NCI-H2171 treated with DMSO at 0.1 percent for 48 hours (cell line): ENCODE data around the gene C13orf46.
"Not testable (repeated sequence)": the region's sequence is repeated elsewhere in the genome, so short reads cannot be mapped to it uniquely, and the experiment has no call there.

Experiments
- DNase-seq: peaks from one replicate; lab custom pipeline; 2025; lab: John Stamatoyannopoulos, UW

The C13orf46 gene

DNA sequence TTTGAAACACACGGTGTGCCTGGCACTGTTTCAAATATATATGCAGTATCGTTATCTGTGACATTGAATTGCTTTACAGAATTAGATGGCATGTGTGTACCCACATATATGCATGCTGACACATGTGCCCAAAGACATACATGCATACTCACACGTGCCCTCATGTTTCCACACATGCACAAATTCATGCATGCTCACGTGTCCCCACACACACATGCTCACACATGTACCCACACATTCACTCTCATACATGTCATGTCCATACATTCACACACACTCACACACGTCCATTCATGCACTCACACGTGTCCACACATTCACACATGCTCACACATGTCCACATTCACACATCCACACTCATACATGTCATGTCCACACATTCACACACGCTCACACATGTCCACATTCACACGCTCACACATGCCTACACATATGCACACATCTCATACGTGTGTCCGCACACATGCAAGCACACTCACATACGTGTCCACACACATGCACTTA lies 17.9 kb upstream of the C13orf46 start:
- DNase-seq, result no peak

DNA sequence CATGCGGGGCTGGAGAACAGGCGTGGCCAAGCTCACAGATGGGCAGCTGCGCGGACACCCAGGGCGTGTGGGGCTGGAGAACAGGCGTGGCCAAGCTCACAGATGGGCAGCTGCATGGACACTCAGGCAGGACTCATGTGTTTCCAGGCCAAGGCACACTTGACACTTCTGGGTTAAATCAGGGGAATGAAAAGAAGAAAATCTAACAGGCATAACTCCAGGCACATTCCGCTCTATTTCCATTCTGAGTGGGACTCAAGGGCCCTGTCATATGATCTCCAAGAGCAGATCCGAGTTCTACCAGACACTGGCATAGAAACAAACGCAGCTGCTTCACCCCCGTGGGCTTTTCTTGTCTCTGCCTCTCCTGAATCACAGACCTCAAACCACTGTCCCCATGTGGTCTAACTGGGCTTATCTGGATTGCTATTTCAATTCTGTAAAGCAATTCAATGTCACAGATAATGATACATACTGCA lies 17.4 kb upstream of the C13orf46 start:
- peak; percentile 75 for DNase-seq

DNA sequence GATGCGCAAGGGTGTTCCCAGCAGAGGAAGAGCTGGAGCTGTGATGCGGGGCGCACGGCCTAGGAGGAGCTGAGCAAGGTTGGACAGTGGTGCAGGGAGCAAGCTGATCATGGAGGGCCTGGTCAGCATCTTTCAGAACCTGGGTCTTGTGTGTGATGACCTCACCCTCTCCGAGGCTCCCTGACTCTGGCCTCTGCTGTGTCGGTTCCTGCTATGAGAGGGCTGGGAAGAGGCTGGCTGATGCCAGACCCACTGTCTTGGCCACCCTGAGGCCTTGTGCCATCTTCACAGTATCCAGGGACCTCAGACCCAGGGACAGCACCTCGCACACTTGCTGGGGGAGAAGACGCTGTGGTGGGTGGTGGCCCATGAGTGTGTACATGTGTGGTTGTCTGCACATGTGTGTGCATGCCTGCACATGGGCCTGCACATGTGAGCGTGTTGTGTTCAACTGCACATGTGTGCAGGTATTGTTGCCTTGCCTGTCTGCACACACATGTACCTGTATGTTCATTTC lies 16.5 kb upstream of the C13orf46 start:
- no peak for DNase-seq

DNA sequence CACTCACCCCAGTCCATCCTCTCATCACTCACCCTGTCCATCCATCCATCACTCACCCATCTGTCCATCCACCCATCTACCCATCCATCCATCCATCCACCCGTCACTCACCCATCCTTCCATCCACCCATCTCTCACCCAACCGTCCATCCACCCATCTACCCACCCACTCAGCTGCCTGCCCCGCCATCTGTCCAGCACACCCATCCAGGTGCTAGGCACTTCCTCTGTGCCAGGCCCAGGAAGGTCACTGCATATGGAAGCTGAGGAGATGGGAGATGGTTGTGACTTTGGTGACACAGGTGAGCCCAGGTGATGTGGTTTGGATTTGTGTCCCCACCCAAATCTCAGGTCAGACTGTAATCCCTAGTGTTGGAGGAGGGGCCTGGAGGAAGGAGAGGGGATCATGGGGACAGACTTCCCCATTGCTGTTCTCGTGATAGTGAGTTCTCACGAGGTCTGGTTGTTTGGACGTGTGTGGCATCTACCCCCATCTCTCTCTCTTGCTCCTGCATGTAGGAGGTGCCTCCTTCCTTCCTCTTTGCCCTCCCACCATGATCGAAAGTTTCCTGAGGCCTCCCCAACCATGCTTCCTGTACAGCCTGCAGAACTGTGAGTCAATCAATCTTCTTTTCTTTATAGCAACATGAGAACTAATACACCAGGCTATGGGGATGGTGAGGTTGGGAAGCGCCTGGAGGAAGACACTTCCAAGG lies 15.9 kb upstream of the C13orf46 start:
- no peak for DNase-seq

- DNase-seq, result not testable (repeated sequence)
Observed at GRCh38 chr13:113988859-113989258, 15.0 kb upstream of the C13orf46 start.

GRCh38 chr13:113982296-113982661 lies 8.4 kb upstream of the C13orf46 start:
- no peak for DNase-seq

GRCh38 chr13:113981611-113982295 lies 7.9 kb upstream of the C13orf46 start:
- no peak for DNase-seq

GRCh38 chr13:113981194-113981605 lies 7.3 kb upstream of the C13orf46 start:
- DNase-seq, result peak; percentile 91

GRCh38 chr13:113980489-113981064 lies 6.7 kb upstream of the C13orf46 start:
- no peak for DNase-seq

GRCh38 chr13:113979791-113980471 lies 6.1 kb upstream of the C13orf46 start:
- DNase-seq, result no peak

DNA sequence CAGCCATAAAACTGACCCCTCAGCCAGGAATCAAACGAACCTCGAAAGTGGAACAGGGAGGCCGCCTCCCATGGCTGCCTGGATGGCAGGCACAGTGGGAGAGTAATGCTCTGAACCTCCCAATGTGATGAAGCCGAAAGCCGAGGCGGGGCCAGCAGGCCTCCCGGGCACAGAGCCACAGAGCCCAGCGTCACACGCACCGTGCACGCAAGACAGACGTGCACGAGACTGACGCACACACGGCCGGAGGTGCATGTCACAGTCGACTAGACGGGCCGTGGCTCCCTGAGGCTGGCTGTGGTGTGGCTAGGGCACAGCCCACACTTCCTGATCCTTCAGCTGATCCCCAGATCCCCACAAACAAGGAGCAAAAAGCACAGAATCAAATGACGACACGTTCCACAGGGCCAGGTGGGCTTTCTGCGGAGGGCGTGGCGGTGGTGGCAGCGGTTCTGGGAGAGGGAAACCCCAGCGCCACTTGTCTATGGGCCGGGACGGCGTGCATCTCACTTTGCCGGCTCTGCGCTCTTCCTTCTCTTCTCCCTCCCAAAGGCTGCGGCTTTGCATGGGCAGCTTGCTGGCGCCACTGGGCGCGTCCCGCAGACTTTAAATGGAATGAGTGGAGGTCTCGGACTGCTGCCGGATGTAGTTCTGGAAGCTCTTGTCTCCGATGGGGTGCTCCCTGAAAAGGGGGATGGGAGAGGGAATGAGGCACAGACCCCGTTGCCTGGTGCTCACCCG lies 5.0 kb upstream of the C13orf46 start:
- DNase-seq, result no peak

DNA sequence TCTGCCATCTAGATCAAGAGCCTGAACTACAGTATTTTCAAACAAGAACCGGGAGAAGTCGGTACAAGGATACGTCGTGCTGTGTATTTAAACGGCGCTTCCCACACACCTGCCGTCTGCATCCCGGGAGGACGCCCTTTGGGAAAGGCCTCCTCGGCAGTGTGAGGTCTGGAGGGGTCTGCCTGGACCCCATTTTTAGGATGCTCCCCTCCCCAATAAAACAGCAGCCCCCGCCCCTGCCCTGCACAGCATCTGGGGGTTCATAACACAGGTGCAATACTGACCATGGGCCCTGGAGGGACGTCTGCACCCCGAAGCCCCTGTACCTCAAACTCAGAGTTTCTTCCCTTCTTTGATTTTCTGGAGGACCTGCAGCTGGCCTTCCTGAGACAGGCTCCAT lies 4.1 kb upstream of the C13orf46 start:
- no peak for DNase-seq

DNA sequence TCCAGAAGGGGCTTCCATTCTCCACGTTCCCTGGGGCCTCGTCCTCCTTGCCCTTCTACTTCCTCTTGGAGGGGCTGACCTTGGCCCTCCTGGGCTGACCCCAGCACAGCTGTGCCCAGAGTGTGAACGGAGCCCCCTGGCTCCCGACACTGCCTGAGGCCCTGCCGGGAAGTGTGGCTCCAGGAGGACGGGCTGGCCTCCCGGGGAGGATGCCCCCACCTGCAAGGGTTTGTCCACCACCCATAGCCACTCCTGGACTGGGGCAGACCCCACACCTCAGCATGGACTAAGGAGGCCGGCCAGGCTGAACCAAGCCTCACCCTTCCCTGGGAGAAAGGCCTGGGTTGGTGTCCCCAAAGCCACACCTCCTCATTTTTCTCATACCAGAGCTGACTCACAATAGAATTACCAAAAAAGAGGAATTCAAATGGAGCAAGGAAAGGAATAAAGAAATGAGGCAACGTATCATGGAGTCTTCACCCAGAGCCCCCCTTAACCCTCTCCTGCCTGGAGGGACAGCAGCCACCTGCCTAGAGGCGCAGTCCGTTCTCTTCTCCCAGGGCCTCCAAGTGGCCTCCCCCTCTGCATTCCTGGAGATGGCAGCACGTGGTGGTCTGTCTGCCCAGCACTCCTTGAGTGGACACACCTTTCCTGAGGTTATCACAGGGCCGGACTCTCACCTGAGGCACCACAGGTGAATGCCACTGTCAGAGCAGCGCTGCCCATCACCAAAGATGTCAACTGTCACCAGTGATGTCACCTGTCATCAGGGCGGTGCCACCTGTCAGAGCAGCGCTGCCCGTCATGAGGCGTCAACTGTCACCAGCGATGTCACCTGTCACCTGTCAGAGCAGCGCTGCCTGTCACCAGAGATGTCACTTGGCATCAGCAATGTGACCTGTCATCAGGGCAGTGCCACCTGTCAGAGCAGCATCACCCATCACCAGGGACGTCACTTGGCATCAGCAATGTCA lies 3.1 kb upstream of the C13orf46 start:
- no peak for DNase-seq

DNA sequence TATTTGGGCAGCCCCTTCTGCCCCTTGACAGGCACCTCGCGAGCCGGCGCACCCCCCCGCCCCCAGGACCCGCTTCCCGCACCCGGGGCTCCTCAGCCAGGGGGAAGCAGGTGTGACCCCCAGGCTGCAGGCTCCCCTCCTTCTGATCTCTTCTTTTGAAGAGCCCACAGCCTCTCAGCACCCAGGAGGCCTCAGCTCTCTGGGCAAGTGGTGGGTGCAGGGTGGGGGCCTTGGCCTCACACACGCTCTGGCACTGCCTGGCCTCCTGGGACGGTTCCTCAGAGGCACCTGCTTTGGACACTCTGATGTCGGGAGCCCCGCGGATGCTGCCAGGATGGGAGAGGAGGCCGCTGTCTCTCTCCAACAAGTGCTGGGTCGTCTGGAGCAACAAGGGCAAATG lies 1.5 kb upstream of the C13orf46 start:
- no peak for DNase-seq

- DNase-seq, result no peak
Observed at GRCh38 chr13:113974304-113975281, 717 bp upstream of the C13orf46 start.

GRCh38 chr13:113972451-113973217 lies 1.2 kb downstream of the C13orf46 start:
- DNase-seq, result no peak

GRCh38 chr13:113971471-113972231 lies 2.2 kb downstream of the C13orf46 start:
- no peak for DNase-seq
